ENCODE data around the gene CRTC1.

Gene CRTC1

DNA sequence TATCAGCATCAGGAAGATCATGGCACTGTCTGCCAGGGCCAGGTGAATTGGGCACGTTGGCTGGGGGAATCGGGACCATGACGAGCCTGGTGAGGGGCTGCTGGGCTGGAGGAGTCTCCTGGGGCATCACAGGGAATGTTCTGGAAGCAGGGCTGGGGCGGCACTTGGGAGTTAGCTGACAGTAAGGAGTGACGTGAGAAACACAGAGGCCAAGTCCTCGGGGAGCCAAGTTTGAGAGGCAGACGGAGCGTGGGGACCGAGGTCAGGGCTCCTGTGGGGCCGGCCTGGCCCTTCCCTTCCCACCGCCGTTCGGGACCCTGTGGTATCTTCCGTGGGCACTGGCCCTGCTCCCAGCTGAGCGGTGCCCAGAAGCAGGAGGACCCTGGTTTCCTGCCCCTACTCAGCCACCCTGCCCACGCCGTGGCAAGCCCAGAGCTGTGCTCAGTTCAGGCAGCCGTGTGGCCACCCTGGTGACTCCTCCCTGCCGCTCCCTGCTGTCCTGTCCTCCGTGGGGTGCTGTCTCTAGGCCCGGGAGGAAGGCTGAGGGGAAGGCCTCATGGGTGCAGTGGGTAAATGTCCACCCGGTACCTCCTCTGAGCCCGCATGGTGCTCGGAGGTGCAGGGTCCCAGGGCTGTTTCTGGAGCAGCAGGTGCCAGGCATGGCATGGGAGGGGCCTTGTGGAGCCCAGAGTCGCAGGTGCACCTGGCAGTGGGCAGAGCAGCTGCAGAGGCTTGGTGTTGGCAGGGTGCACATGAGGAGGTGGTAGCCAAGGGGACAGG, 25.2 kb downstream of the CRTC1 start:
- H3K4me3 ChIP-seq (ENCODE audit: low read length), result no peak overlapping the region
- H3K27me3 ChIP-seq (ENCODE audit: insufficient read depth, low read length), result no peaks in the 10 kb centered on the region
- 93% methylated on average over 25 of the region's 25 CpGs for WGBS
- H3K9ac ChIP-seq (ENCODE audit: low read depth, low read length), result no peak overlapping the region
- no peak overlapping the region for H3K27ac ChIP-seq (ENCODE audit: low read depth, low read length)
- H3K4me1 ChIP-seq (ENCODE audit: insufficient read depth, low read length), result peaks cover 7% of the 10 kb centered on the region; the same call in 1 of the 2 replicates
- H3K9me3 ChIP-seq (ENCODE audit: insufficient read depth, low read depth, low read length), result no peaks in the 10 kb centered on the region
- H3K36me3 ChIP-seq (ENCODE audit: insufficient read depth, low read length), result no peaks in the 10 kb centered on the region

DNA sequence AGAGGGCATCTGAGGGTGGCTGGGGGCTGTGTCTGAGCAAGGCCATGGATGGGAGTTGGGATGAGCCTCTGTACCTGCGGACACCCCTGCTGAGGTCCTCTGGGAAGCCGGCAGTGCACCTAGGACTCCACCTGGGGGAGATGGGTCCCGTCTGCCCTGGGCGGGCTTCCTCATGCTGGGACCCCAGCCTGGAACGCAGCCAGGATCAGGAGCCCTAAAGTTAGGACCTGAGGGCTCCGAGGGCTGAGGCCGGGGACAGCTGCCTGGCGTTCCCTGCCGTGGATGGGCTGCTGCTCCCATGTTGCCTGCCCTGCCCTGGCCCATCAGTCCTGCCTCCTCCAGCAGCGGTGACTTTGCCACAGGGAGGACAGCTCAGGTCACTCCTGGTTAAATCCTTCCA, 26.1 kb downstream of the CRTC1 start:
- H3K4me1 ChIP-seq (ENCODE audit: insufficient read depth, low read length), result peaks cover 7% of the 10 kb centered on the region; the same call in 1 of the 2 replicates

DNA sequence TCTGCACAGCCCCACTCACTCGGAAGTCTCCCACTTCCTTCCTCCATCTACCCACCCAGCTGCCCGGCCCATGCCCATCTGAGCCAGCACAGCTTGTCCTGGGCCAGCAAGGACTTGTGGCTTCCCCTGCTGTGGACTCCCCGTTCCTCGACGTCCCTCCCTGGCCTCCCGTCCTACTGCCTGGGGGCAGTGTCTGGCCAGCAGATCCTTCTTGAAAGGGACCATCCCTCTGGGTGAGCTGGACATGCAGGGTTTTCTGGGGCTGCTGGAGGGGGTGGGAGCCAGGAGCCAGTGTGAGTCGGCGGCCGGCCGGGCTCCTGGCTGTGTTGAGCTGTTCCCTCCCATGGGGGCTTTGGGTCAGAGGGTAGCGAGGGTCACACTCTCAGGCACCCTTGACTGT, 26.7 kb downstream of the CRTC1 start:
- H3K4me1 ChIP-seq (ENCODE audit: insufficient read depth, low read length), result peaks cover 7% of the 10 kb centered on the region; the same call in 1 of the 2 replicates
- H3K4me3 ChIP-seq (ENCODE audit: low read length), result no peak overlapping the region
- no peak overlapping the region for H3K9ac ChIP-seq (ENCODE audit: low read depth, low read length)
- no peaks in the 10 kb centered on the region for H3K36me3 ChIP-seq (ENCODE audit: insufficient read depth, low read length)
- H3K9me3 ChIP-seq (ENCODE audit: insufficient read depth, low read depth, low read length), result no peaks in the 10 kb centered on the region
- WGBS, result 91% methylated on average over 10 of the region's 11 CpGs
- H3K27ac ChIP-seq (ENCODE audit: low read depth, low read length), result no peak overlapping the region
- no peaks in the 10 kb centered on the region for H3K27me3 ChIP-seq (ENCODE audit: insufficient read depth, low read length)

More for the DNA sequence above, 26.1 kb downstream of the CRTC1 start:
- no peaks in the 10 kb centered on the region for H3K36me3 ChIP-seq (ENCODE audit: insufficient read depth, low read length)
- no peaks in the 10 kb centered on the region for H3K9me3 ChIP-seq (ENCODE audit: insufficient read depth, low read depth, low read length)
- H3K27me3 ChIP-seq (ENCODE audit: insufficient read depth, low read length), result no peaks in the 10 kb centered on the region
- 91% methylated on average over 10 of the region's 10 CpGs for WGBS
- no peak overlapping the region for H3K27ac ChIP-seq (ENCODE audit: low read depth, low read length)
- no peak overlapping the region for H3K4me3 ChIP-seq (ENCODE audit: low read length)
- H3K9ac ChIP-seq (ENCODE audit: low read depth, low read length), result no peak overlapping the region

DNA sequence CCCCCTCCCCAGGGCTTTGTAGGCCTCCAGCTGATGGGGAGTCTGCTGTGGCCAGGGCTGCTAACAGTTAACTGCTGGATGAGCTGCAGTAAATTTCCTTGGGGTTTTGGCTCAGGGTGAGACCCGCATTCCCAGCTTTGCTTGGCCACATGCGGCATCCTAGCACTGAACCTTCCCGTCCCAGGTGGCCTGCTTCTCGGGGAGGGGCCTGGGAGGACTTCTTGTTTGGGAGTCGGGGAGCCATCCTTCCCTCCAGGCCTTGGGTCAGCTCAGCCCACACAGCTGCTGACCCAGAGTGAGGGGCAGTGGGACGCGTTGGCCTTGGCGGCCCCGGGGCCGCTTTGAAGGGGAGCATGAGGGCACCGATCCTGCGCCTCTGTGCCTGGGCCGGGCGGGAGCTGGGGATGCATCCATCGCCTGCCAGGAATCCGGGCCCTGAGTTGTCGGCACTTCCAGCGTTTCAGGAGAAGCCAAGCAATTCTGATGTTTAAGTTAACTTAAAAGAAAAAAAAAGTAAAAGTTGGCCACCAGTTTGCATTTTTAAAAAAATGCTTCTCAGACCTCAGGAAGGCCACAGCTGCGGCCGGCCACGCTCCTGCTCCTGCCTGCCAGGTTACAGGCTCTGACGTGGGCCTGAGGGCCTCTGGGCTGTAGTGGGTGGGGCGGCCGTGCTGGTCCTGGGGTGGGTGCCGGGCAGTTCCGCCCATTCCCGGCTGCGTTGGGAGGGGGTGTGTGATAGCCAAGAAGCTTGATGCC, 27.7 kb downstream of the CRTC1 start:
- Histone ChIP-seq H3K9ac (ENCODE audit: low read depth, low read length) (no peak overlapping the region), H3K9me3 (ENCODE audit: insufficient read depth, low read depth, low read length) (no peaks in the 10 kb centered on the region), H3K27ac (ENCODE audit: low read depth, low read length) (no peak overlapping the region), H3K4me1 (ENCODE audit: insufficient read depth, low read length) (peaks cover 7% of the 10 kb centered on the region; the same call in 1 of the 2 replicates), H3K36me3 (ENCODE audit: insufficient read depth, low read length) (no peaks in the 10 kb centered on the region), H3K4me3 (ENCODE audit: low read length) (no peak overlapping the region), H3K27me3 (ENCODE audit: insufficient read depth, low read length) (no peaks in the 10 kb centered on the region)
- WGBS, result 91% methylated on average over 28 of the region's 28 CpGs

DNA sequence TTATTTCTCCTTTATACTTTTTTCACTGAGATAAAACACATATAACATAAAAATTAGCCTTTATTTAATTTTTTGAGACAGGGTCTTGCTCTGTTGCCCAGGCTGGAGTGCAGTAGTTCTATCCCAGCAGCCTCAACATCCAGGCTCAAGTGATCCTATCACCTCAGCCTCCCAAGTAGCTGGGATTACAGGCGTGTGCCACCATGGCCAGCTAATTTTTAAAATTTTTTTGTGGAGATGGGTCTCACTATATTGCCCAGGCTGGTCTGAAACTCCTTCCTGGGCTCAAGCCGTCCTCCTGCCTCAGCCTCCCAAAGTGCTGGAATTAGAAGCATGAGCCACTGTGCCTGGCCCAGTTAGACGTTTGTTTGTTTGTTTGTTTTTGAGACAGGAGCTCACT, 28.4 kb downstream of the CRTC1 start:
- no peaks in the 10 kb centered on the region for H3K36me3 ChIP-seq (ENCODE audit: insufficient read depth, low read length)
- H3K4me3 ChIP-seq (ENCODE audit: low read length), result no peak overlapping the region
- 89% methylated on average over 3 of the region's 3 CpGs for WGBS
- no peaks in the 10 kb centered on the region for H3K9me3 ChIP-seq (ENCODE audit: insufficient read depth, low read depth, low read length)
- H3K9ac ChIP-seq (ENCODE audit: low read depth, low read length), result no peak overlapping the region
- H3K27me3 ChIP-seq (ENCODE audit: insufficient read depth, low read length), result no peaks in the 10 kb centered on the region
- H3K27ac ChIP-seq (ENCODE audit: low read depth, low read length), result no peak overlapping the region
- H3K4me1 ChIP-seq (ENCODE audit: insufficient read depth, low read length), result peaks cover 2% of the 10 kb centered on the region; the same call in 1 of the 2 replicates

DNA sequence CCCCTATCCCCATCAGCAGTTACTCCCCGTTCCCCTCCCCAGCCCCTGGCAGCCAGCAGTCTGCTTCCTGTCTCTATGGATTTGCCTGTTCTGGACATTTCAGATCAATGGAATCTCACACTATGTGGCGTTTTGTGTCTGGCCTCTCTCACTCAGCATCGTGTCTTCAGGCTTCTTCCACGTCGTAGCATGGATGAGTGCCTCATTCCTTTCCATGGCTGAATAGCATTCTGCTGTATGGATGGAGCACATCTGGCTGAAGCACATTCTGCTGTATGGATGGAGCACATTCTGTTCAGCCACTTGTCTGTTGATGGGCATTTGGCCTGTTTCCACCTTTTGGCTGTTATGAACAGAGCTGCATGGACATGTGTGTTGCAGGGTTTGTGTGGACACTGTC, 29.5 kb downstream of the CRTC1 start:
- Histone ChIP-seq H3K27ac (ENCODE audit: low read depth, low read length) (no peak overlapping the region), H3K27me3 (ENCODE audit: insufficient read depth, low read length) (no peaks in the 10 kb centered on the region), H3K36me3 (ENCODE audit: insufficient read depth, low read length) (no peaks in the 10 kb centered on the region), H3K9ac (ENCODE audit: low read depth, low read length) (no peak overlapping the region), H3K4me1 (ENCODE audit: insufficient read depth, low read length) (no peaks in the 10 kb centered on the region), H3K4me3 (ENCODE audit: low read length) (no peak overlapping the region), H3K9me3 (ENCODE audit: insufficient read depth, low read depth, low read length) (no peaks in the 10 kb centered on the region)
- WGBS, result 84% methylated on average over 5 of the region's 5 CpGs

DNA sequence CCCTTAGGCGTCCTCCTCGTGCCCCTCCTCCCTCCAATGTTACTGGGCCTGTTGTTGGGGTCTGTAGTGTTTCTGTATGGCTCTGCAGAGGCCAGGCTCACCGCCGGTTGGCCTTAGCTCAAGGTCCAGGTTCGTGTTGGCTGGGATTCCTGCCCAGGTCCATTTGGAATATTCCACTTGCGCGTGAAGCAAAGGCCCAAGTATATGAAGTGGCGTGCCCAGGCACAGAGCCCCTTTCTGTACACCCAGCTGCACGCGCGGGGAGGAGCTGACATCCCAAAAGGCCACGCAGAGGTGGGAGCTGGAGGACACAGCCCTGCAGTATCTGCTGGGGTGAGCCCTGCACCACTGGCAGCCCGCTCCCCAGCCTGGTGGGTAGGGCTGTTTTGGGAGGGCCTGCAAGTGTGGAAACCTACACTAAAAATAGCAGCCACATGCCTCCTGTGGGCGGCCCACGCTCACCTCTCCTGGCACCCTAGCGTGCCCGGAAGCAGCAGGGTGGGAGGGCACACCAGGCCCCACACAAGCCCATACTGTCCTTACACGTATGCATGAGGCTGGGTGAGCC, 30.2 kb downstream of the CRTC1 start:
- WGBS, result 96% methylated on average over 18 of the region's 18 CpGs
- Histone ChIP-seq H3K4me3 (ENCODE audit: low read length) (no peak overlapping the region), H3K36me3 (ENCODE audit: insufficient read depth, low read length) (no peaks in the 10 kb centered on the region), H3K9ac (ENCODE audit: low read depth, low read length) (no peak overlapping the region), H3K9me3 (ENCODE audit: insufficient read depth, low read depth, low read length) (no peaks in the 10 kb centered on the region), H3K4me1 (ENCODE audit: insufficient read depth, low read length) (no peaks in the 10 kb centered on the region), H3K27me3 (ENCODE audit: insufficient read depth, low read length) (no peaks in the 10 kb centered on the region), H3K27ac (ENCODE audit: low read depth, low read length) (no peak overlapping the region)

DNA sequence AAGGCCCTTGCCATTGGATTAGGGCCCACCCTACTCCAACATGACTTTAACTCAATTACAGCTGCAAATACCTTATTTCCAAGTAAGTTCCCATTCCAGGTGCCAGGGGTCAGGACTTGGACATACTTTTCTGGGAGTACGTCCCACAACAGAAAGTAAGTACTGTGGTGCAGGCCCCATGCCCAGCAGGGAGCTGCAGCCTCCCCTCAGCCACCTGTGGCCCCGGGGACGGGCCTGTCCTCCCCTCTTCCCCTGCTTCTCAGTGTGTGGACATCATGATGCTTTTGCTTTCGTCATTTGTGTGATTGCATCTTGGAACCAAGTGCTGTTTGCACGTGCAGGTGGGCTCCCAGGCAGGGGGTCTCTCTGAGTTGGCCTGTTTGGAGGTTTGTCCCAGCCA, 31.9 kb downstream of the CRTC1 start:
- H3K9me3 ChIP-seq (ENCODE audit: insufficient read depth, low read depth, low read length), result no peaks in the 10 kb centered on the region

DNA sequence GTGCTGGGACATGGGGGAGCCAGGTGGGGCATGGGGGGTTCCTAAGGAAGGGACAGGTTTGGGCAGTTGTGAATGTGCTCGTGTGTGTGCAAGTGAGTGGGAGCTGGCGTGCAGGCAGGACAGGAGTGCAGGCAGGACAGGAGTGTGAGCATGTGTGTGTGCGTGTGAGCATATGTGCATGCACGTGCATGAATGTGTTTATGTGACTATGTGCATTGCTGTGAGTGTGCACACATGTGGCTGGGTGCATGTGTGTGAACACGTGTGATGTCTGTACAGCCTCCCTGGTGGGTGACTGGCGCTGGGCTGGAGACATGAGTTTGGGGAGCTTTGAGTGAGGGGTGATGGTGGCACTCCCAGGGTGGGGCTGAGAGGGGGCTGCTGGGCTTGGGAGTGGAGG, 33.4 kb downstream of the CRTC1 start:
- H3K4me1 ChIP-seq (ENCODE audit: insufficient read depth, low read length), result no peaks in the 10 kb centered on the region
- 93% methylated on average over 6 of the region's 6 CpGs for WGBS
- no peaks in the 10 kb centered on the region for H3K36me3 ChIP-seq (ENCODE audit: insufficient read depth, low read length)
- no peak overlapping the region for H3K9ac ChIP-seq (ENCODE audit: low read depth, low read length)
- no peak overlapping the region for H3K4me3 ChIP-seq (ENCODE audit: low read length)
- no peaks in the 10 kb centered on the region for H3K27me3 ChIP-seq (ENCODE audit: insufficient read depth, low read length)
- no peaks in the 10 kb centered on the region for H3K9me3 ChIP-seq (ENCODE audit: insufficient read depth, low read depth, low read length)
- H3K27ac ChIP-seq (ENCODE audit: low read depth, low read length), result no peak overlapping the region

More for the DNA sequence above, 31.9 kb downstream of the CRTC1 start:
- H3K4me1 ChIP-seq (ENCODE audit: insufficient read depth, low read length), result no peaks in the 10 kb centered on the region
- H3K27ac ChIP-seq (ENCODE audit: low read depth, low read length), result no peak overlapping the region
- no peaks in the 10 kb centered on the region for H3K27me3 ChIP-seq (ENCODE audit: insufficient read depth, low read length)
- 85% methylated on average over 5 of the region's 5 CpGs for WGBS
- no peak overlapping the region for H3K4me3 ChIP-seq (ENCODE audit: low read length)
- H3K9ac ChIP-seq (ENCODE audit: low read depth, low read length), result no peak overlapping the region
- no peaks in the 10 kb centered on the region for H3K36me3 ChIP-seq (ENCODE audit: insufficient read depth, low read length)

DNA sequence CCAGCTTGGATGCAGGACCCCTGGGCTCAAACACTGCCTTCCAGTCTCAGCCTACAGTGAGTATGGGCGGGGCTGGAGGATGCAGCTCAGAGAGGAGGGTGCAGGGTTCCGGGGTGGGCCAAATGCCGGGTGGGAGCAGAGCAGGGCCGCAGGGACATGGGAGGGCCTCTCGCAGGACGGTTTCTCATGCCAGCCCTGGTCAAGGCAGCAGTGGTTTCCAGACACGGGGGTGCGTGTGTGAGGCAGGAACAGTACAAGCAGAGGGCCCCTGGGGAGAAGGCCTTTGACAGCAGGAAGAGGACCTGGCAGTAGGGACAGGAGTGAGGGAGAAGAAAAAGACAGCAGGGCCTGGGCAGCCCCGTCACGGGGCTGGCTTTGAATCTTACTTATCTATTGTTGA, 34.1 kb downstream of the CRTC1 start:
- Histone ChIP-seq H3K27me3 (ENCODE audit: insufficient read depth, low read length) (no peaks in the 10 kb centered on the region), H3K27ac (ENCODE audit: low read depth, low read length) (no peak overlapping the region), H3K36me3 (ENCODE audit: insufficient read depth, low read length) (peaks cover 3% of the 10 kb centered on the region; the same call in 1 of the 2 replicates), H3K4me1 (ENCODE audit: insufficient read depth, low read length) (no peaks in the 10 kb centered on the region), H3K4me3 (ENCODE audit: low read length) (no peak overlapping the region), H3K9me3 (ENCODE audit: insufficient read depth, low read depth, low read length) (no peaks in the 10 kb centered on the region), H3K9ac (ENCODE audit: low read depth, low read length) (no peak overlapping the region)
- 86% methylated on average over 10 of the region's 10 CpGs for WGBS

DNA sequence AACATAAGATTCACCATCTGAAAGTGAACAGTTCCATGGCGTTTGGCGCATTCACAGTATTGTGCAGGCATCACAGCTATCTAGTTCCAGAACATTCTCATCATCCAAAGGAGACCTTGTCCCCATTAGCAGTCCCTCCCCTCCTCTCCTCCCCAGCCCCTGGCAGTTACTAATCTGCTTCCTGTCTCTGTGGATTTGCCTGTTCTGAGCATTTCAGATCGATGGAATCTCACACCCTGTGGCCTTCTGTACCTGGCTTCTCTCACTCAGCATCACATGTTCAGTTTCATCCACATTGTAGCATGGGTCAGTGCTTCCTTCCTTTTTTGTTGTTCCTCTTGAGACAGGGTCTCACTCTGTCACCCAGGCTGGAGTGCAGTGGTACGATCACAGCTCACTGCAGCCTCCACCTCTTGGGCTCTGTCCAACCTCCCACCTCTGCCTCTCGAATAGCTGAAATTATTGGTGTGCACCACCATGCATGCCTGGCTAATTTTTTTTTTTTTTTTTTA, 34.6 kb downstream of the CRTC1 start:
- no peaks in the 10 kb centered on the region for H3K9me3 ChIP-seq (ENCODE audit: insufficient read depth, low read depth, low read length)
- WGBS, result 91% methylated on average over 5 of the region's 5 CpGs
- H3K36me3 ChIP-seq (ENCODE audit: insufficient read depth, low read length), result peaks cover 3% of the 10 kb centered on the region; the same call in 1 of the 2 replicates
- no peaks in the 10 kb centered on the region for H3K27me3 ChIP-seq (ENCODE audit: insufficient read depth, low read length)
- no peak overlapping the region for H3K9ac ChIP-seq (ENCODE audit: low read depth, low read length)
- H3K4me3 ChIP-seq (ENCODE audit: low read length), result no peak overlapping the region
- H3K4me1 ChIP-seq (ENCODE audit: insufficient read depth, low read length), result no peaks in the 10 kb centered on the region
- H3K27ac ChIP-seq (ENCODE audit: low read depth, low read length), result no peak overlapping the region
